ENCODE results near the gene RFX8.

RFX8 gene

DNA sequence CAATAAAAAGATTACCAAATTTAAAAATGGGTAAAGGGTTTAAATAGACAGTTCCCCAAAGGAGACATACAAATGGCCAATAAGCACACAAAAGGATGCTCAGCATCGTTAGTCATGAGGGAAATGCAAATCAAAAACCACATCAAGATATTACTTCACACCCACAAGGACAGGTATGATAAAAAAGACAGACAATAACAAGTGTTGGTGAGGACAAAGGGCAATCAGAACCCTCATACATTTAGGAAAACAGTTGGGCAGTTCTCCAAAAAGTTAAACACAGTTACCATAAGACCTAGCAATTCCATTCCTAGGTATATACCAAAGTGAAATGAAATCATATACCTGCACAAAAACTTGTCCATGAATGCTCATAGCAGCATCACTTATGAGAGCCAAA lies 102.1 kb downstream of the RFX8 start:
- no peaks in the 10 kb centered on the region for H3K27me3 ChIP-seq (ENCODE audit: low read depth, low read length)
- H3K4me1 ChIP-seq (ENCODE audit: low read length), result no peaks in the 10 kb centered on the region
- TF ChIP-seq CTCF (IDR thresholded peaks at IDR 0.05; ENCODE audit: low read depth, low read length) (no peak), EZH2phosphoT487 (IDR thresholded peaks at IDR 0.05; ENCODE audit: low read depth) (no peak)
- H4K20me1 ChIP-seq (ENCODE audit: insufficient read depth, low read length), result no peaks in the 10 kb centered on the region
- no peaks in the 10 kb centered on the region for H3K79me2 ChIP-seq (ENCODE audit: low read length)
- no peak overlapping the region for H2AFZ ChIP-seq (ENCODE audit: low read depth, low read length)
- H3K9ac ChIP-seq (ENCODE audit: low read length), result no peak overlapping the region
- no peaks in the 10 kb centered on the region for H3K9me3 ChIP-seq (ENCODE audit: insufficient read depth, low read length)
- H3K36me3 ChIP-seq (replicated peaks; ENCODE audit: low read depth, low read length), result no peaks in the 10 kb centered on the region
- no peak overlapping the region for H3K27ac ChIP-seq (ENCODE audit: low read length)
- H3K4me3 ChIP-seq (ENCODE audit: low read length), result no peak overlapping the region
- H3K4me2 ChIP-seq (ENCODE audit: low read length), result no peak overlapping the region

DNA sequence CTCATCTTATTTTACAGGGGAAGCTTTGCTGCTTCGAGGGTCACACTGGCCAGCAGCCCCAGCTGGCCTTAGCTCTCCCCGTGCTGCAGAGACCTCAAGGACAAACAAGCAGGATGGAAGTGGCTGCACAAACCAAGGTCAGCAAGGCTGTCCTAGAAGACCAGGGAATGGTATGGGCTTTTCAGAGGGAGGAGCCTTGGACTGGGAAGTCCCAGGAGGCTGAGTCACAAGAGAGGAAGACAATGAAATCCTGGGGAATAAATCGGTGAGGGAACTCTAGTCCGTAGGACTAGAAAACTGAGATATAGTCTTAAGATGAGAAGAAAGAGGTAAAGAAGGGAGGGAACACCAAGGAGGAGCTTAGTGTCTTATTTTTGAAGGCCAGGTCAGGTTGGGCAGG lies 103.3 kb downstream of the RFX8 start:
- H3K4me3 ChIP-seq (ENCODE audit: low read length), result no peak overlapping the region
- H3K4me1 ChIP-seq (ENCODE audit: low read length), result no peaks in the 10 kb centered on the region
- TF ChIP-seq CTCF (IDR thresholded peaks at IDR 0.05; ENCODE audit: low read depth, low read length) (no peak), EZH2phosphoT487 (IDR thresholded peaks at IDR 0.05; ENCODE audit: low read depth) (no peak)
- H3K36me3 ChIP-seq (replicated peaks; ENCODE audit: low read depth, low read length), result no peaks in the 10 kb centered on the region
- no peaks in the 10 kb centered on the region for H3K27me3 ChIP-seq (ENCODE audit: low read depth, low read length)
- H3K9ac ChIP-seq (ENCODE audit: low read length), result no peak overlapping the region
- H2AFZ ChIP-seq (ENCODE audit: low read depth, low read length), result no peak overlapping the region
- no peaks in the 10 kb centered on the region for H4K20me1 ChIP-seq (ENCODE audit: insufficient read depth, low read length)
- no peak overlapping the region for H3K4me2 ChIP-seq (ENCODE audit: low read length)
- no peak overlapping the region for H3K27ac ChIP-seq (ENCODE audit: low read length)
- no peaks in the 10 kb centered on the region for H3K79me2 ChIP-seq (ENCODE audit: low read length)
- H3K9me3 ChIP-seq (ENCODE audit: insufficient read depth, low read length), result no peaks in the 10 kb centered on the region

DNA sequence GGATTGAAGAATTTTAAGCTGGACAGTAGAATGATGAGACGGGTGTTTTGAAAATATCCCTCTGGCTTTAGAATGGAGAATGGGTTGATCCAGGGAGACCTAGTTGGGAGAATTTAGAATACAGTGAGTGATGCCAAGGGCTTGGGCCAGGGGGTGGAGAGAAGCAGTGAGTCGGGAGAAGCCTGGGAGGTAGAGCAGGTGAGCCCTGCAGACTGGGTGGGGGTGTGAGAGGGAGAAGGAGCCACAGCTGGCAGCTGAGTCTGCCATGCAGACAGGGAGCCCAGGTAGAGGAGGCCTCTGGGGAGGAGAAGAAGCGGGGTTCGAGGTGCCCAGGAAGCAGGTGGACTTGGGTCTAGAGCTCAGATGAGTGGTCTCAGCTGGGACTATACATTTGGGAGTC lies 105.8 kb downstream of the RFX8 start:
- TF ChIP-seq CTCF (IDR thresholded peaks at IDR 0.05; ENCODE audit: low read depth, low read length), result no peak
- no peaks in the 10 kb centered on the region for H3K4me1 ChIP-seq (ENCODE audit: low read length)
- no peaks in the 10 kb centered on the region for H3K79me2 ChIP-seq (ENCODE audit: low read length)
- no peaks in the 10 kb centered on the region for H3K27me3 ChIP-seq (ENCODE audit: low read depth, low read length)
- H3K4me2 ChIP-seq (ENCODE audit: low read length), result no peak overlapping the region
- H3K4me3 ChIP-seq (ENCODE audit: low read length), result no peak overlapping the region
- H3K36me3 ChIP-seq (replicated peaks; ENCODE audit: low read depth, low read length), result no peaks in the 10 kb centered on the region
- H2AFZ ChIP-seq (ENCODE audit: low read depth, low read length), result no peak overlapping the region
- no peak overlapping the region for H3K9ac ChIP-seq (ENCODE audit: low read length)
- no peak overlapping the region for H3K27ac ChIP-seq (ENCODE audit: low read length)
- H4K20me1 ChIP-seq (ENCODE audit: insufficient read depth, low read length), result no peaks in the 10 kb centered on the region
- H3K9me3 ChIP-seq (ENCODE audit: insufficient read depth, low read length), result no peaks in the 10 kb centered on the region

GRCh38 chr2:101368376-101368775 lies 106.5 kb downstream of the RFX8 start:
- Histone ChIP-seq H3K4me3 (ENCODE audit: low read length) (no peak overlapping the region), H3K9me3 (ENCODE audit: insufficient read depth, low read length) (no peaks in the 10 kb centered on the region), H2AFZ (ENCODE audit: low read depth, low read length) (no peak overlapping the region), H3K4me2 (ENCODE audit: low read length) (no peak overlapping the region), H3K9ac (ENCODE audit: low read length) (no peak overlapping the region), H3K27ac (ENCODE audit: low read length) (no peak overlapping the region), H3K27me3 (ENCODE audit: low read depth, low read length) (no peaks in the 10 kb centered on the region), H3K4me1 (ENCODE audit: low read length) (no peaks in the 10 kb centered on the region), H3K79me2 (ENCODE audit: low read length) (no peaks in the 10 kb centered on the region), H3K36me3 (replicated peaks; ENCODE audit: low read depth, low read length) (no peaks in the 10 kb centered on the region), H4K20me1 (ENCODE audit: insufficient read depth, low read length) (no peaks in the 10 kb centered on the region)
- TF ChIP-seq EZH2phosphoT487 (IDR thresholded peaks at IDR 0.05; ENCODE audit: low read depth) (no peak), CTCF (IDR thresholded peaks at IDR 0.05; ENCODE audit: low read depth, low read length) (no peak)
